A673 (cell line): Measurements from ENCODE around the gene UBAP2L. TPM values are rescaled to one million over a fixed set of nuclear protein-coding genes. Genes with fewer than 3 reads are reported as not detected.

ENCODE experiments used
- BruUV-seq: library from RNA; stranded (reverse); fragments of 400-500 nt; replicated peaks from 2 replicates; lab custom pipeline; 2021; lab: Mats Ljungman, UMichigan
- CTCF ChIA-PET: fragments of 300-600 bp; sonication (Branson Sonifier 250); formaldehyde crosslinking; loops from one replicate; lab custom pipeline; 2022; ENCODE audit warnings: antibody characterized with exemption; lab: Charles Lee
- POLR2A ChIA-PET: fragments of 300-600 bp; sonication (Branson Sonifier 250); formaldehyde crosslinking; loops from one replicate; lab custom pipeline; 2022; ENCODE audit warnings: antibody characterized with exemption; ENCODE audit not compliant: low non-redundant PET; lab: Charles Lee
- DNase-seq: peaks from one replicate; pipeline ENCODE4 v3.0.0-alpha.2; 2015; ENCODE audit warnings: low spot score
- H3K27ac ChIP-seq: fragments of 200-600 bp; sonication (generic); 2 replicates; pipeline ENCODE4 v1.5.1; 2016; ENCODE audit warnings: mixed run types, low read depth, mild to moderate bottlenecking, mixed read lengths, antibody characterized with exemption, low read length; ENCODE audit not compliant: poor library complexity, severe bottlenecking
- H3K27me3 ChIP-seq: fragments of 200-600 bp; sonication (generic); replicated peaks from 2 replicates; pipeline ENCODE4 v1.6.1; 2017; ENCODE audit warnings: mixed run types, low read depth, mild to moderate bottlenecking, mixed read lengths, antibody characterized with exemption, low read length; ENCODE audit not compliant: insufficient read depth, poor library complexity
- H3K36me3 ChIP-seq: fragments of 200-600 bp; sonication (generic); 2 replicates; pipeline ENCODE4 v1.6.1; 2016; ENCODE audit warnings: mixed run types, mild to moderate bottlenecking, mixed read lengths, antibody characterized with exemption, low read length; ENCODE audit not compliant: insufficient read depth, poor library complexity, severe bottlenecking
- H3K4me1 ChIP-seq: fragments of 200-600 bp; sonication (generic); 2 replicates; pipeline ENCODE4 v1.6.1; 2017; ENCODE audit warnings: mixed run types, mild to moderate bottlenecking, mixed read lengths, antibody characterized with exemption, low read length; ENCODE audit not compliant: insufficient read depth, poor library complexity, severe bottlenecking
- H3K4me3 ChIP-seq: fragments of 200-600 bp; sonication (generic); 2 replicates; pipeline ENCODE4 v1.5.1; 2016; ENCODE audit warnings: low read depth, mixed run types, mild to moderate bottlenecking, mixed read lengths, low read length; ENCODE audit not compliant: poor library complexity, severe bottlenecking
- H3K9me3 ChIP-seq: fragments of 200-600 bp; sonication (generic); 2 replicates; pipeline ENCODE4 v1.6.1; 2016; ENCODE audit warnings: mixed run types, low read depth, mild to moderate bottlenecking, mixed read lengths, antibody characterized with exemption, low read length; ENCODE audit not compliant: poor library complexity, severe bottlenecking
- CTCF ChIP-seq: fragments of 300-800, 200-600 bp; sonication (generic); conservative IDR thresholded peaks from 2 replicates; pipeline ENCODE4 v1.5.1; 2017; ENCODE audit warnings: low read depth, mild to moderate bottlenecking, antibody characterized with exemption, low read length, moderate library complexity, mixed read lengths
- EZH2 ChIP-seq: fragments of 200-600 bp; sonication (generic); IDR thresholded peaks from 2 replicates; pipeline ENCODE4 v1.6.1; 2017; ENCODE audit warnings: borderline replicate concordance, low read depth, mild to moderate bottlenecking, mixed read lengths, antibody characterized with exemption, low read length; ENCODE audit not compliant: poor library complexity, severe bottlenecking
- intact Hi-C: fragments of 100-400 bp; cut with micrococcal nuclease; formaldehyde crosslinking; loops from one replicate; pipeline ENCODE4 v1.10.0; 2022; ENCODE audit not compliant: unreplicated experiment
- total RNA-seq: library from RNA; stranded (reverse); gene quantifications from 2 replicates; pipeline ENCODE4 v1.2.3, GENCODE V29; 2021

UBAP2L gene
- total RNA-seq, 1 experiment from 2014 or later: 269 TPM

- POLR2A ChIA-PET: no interaction called here
- Histone ChIP-seq H3K27me3 (no peaks in the 10 kb centered on the region), H3K36me3 (peaks cover 100% of the 10 kb centered on the region), H3K4me3 (no peak overlapping the region), H3K9me3 (no peaks in the 10 kb centered on the region), H3K27ac (no peak overlapping the region), H3K4me1 (no peaks in the 10 kb centered on the region)
- no TSS peak for BruUV-seq
- intact Hi-C loops: no loop called here
- CTCF ChIA-PET: no interaction called here
- TF ChIP-seq CTCF (no peak), EZH2 (no peak)
- no peak for DNase-seq
Observed at GRCh38 chr1:154253671-154254070, 32.9 kb downstream of the UBAP2L start.

DNA sequence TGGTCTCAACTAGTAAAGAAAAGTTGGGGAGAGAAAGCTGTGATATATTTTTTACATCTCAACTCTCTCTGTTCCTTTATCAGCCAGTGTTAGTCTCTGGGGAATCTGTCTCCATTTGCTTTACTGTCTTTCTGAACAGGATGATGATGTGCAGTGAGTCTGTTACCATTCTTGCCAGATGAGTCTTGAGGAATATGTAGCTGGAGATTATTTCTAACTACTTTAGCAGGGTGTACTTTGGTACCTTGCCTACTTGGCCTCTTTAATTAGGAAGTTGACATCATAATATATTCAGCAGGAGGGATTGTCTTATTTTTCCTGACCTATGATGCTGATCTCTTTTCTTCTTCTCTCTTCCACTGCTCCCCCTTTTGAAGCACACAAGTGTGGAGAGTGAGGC lies 35.9 kb downstream of the UBAP2L start:
- no peaks in the 10 kb centered on the region for H3K9me3 ChIP-seq
- DNase-seq: no peak
- no peak overlapping the region for H3K4me3 ChIP-seq
- no peak overlapping the region for H3K27ac ChIP-seq
- H3K27me3 ChIP-seq: no peaks in the 10 kb centered on the region
- ChIA-PET CTCF (no interaction called here), POLR2A (no interaction called here)
- peaks cover 100% of the 10 kb centered on the region for H3K36me3 ChIP-seq
- TF ChIP-seq EZH2 (no peak), CTCF (no peak)
- BruUV-seq: no TSS peak
- H3K4me1 ChIP-seq: no peaks in the 10 kb centered on the region
- intact Hi-C loops: no loop called here

DNA sequence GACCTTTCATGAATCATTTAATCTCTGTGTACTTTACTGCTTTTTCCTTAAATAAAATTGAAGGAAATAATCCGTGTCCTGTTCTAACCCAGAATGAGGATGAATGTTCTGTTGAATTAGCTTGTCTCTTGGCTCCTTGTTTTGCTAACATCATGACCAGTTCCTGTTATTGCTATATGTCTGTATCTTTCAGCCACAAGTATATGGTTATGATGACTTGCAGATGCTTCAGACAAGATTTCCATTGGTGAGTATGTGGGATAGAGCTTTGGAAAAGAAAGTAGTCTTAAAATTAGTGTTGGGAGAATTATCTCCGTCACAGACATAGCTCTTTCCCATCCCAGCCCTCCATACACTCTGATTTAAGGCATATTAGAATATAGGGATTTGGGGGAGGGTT lies 38.0 kb downstream of the UBAP2L start:
- Histone ChIP-seq H3K27ac (no peak overlapping the region), H3K36me3 (peaks cover 100% of the 10 kb centered on the region), H3K4me3 (no peak overlapping the region), H3K9me3 (no peaks in the 10 kb centered on the region), H3K4me1 (no peaks in the 10 kb centered on the region), H3K27me3 (no peaks in the 10 kb centered on the region)
- ChIA-PET POLR2A (no interaction called here), CTCF (no interaction called here)
- no peak for DNase-seq
- TF ChIP-seq EZH2 (no peak), CTCF (no peak)
- intact Hi-C loops: no loop called here
- no TSS peak for BruUV-seq
